NT2/D1 (cell line): Measurements from ENCODE around the gene TBC1D10B.
A peak's percentile ranks its signal among the peaks of the same experiment; 100 is the strongest.
"Not testable (repeated sequence)": the region's sequence is repeated elsewhere in the genome, so short reads cannot be mapped to it uniquely, and the experiment has no call there.

Experiments used
- DNase-seq: peaks from one replicate; pipeline ENCODE4 v3.0.0-alpha.2; 2011; ENCODE audit warnings: low read depth, low spot score
- H3K27me3 ChIP-seq: 2 replicates; pipeline ENCODE4 v1.6.0; 2011; ENCODE audit warnings: mild to moderate bottlenecking; ENCODE audit not compliant: insufficient read length, insufficient read depth
- H3K36me3 ChIP-seq: 2 replicates; pipeline ENCODE4 v1.6.1; 2011; ENCODE audit warnings: mild to moderate bottlenecking, low read length, mixed read lengths; ENCODE audit not compliant: insufficient read depth, insufficient read length
- H3K4me1 ChIP-seq: 2 replicates; pipeline ENCODE4 v1.5.1; 2011; ENCODE audit not compliant: insufficient read depth, insufficient read length
- H3K4me3 ChIP-seq: 2 replicates; pipeline ENCODE4 v1.5.1; 2011; ENCODE audit warnings: low read depth; ENCODE audit not compliant: insufficient read length
- H3K9ac ChIP-seq: 2 replicates; pipeline ENCODE4 v1.6.0; 2011; ENCODE audit warnings: low read depth; ENCODE audit not compliant: insufficient read length
- H3K9me3 ChIP-seq: 2 replicates; pipeline ENCODE4 v1.5.1; 2011; ENCODE audit warnings: mild to moderate bottlenecking, low read length; ENCODE audit not compliant: insufficient read depth
- SUZ12 ChIP-seq: IDR thresholded peaks from 2 replicates; pipeline ENCODE4 v1.6.1; 2011; ENCODE audit not compliant: insufficient read length, insufficient read depth; ENCODE audit errors: extremely low read depth
- YY1 ChIP-seq: IDR thresholded peaks from 2 replicates; pipeline ENCODE4 v1.6.1; 2011; ENCODE audit not compliant: insufficient read length, insufficient read depth
- ZNF274 ChIP-seq: IDR thresholded peaks from 2 replicates; pipeline ENCODE4 v1.6.1; 2011; ENCODE audit warnings: mild to moderate bottlenecking, low read depth, low read length

TBC1D10B gene

DNA sequence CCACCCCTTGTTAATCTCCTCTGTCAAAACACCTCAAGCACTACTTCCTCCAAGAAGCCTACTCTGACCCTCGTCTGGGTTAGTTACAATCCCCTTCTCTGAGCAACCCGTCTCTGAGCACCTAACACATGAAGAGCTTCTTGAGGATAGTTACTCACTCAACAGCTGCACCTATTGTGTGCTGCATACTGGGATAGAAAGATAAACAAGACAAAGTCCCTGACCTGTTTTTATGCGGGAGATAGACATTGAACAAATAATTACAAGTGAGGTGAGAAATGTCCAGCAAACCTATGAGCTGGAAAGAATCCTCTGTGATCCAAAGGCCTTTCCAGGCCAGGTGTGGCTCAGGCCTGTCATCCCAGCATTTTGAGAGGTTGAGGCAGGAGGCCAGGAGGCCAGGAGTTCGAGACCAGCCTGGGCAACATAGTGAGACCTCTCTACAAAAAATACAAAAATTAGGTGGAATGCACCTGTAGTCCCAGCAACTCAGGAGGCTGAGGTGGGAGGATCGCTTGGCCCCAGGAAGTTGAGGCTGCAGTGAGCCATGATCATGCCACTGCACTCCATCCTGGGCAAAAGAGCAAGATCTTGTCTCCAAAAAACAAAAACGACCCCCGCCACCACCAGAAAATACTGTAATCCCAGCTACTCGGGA, 31.6 kb upstream of the TBC1D10B start:
- Histone ChIP-seq H3K36me3 (peaks cover 26% of the 10 kb centered on the region), H3K27me3 (peaks cover 8% of the 10 kb centered on the region), H3K9ac (peak overlapping the region; percentile 4), H3K9me3 (no peaks in the 10 kb centered on the region), H3K4me3 (no peak overlapping the region), H3K4me1 (peaks cover 22% of the 10 kb centered on the region)
- no peak for DNase-seq
- TF ChIP-seq YY1 (no peak), SUZ12 (no peak), ZNF274 (no peak)

DNA sequence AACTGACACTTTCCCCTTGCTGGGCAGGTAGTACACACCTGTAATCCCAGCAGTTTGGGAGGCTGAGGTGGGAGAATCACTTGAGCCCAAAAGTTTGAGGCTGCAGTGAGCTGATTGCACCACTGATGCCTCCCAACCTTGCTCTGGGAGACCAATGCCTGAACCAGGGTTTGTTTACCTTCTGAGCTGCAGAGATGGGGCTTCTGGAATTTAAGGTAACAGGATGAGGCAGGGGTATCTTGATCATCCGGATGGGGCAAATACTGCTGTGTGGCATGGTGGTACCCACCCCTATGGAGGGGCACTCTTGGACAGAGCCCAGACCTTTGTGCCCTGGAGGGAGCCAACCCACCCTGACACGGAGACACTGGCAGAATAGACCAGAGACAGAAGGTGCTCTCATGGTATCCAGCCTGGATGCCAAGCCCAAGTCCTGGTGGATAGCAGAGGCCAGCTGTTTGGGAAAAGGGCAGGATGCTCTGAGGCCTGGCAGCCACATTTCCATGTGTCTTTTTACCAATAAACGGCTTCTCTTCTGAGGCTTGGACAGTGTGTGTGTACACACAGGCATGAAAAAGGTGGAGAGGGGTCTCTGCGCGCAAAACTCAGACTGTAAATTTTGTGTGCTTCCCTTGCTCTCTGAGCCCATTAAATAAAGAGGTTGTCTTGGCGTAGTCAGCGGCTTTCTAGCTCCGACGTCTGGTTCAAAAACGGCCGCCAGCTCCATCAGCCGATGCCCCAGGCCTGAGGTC, 29.3 kb upstream of the TBC1D10B start:
- H3K9me3 ChIP-seq, result no peaks in the 10 kb centered on the region
- H3K4me1 ChIP-seq, result peaks cover 22% of the 10 kb centered on the region
- TF ChIP-seq SUZ12, result no peak
- TF ChIP-seq ZNF274, result no peak
- no peak for TF ChIP-seq YY1
- H3K9ac ChIP-seq, result peak overlapping the region; percentile 70
- H3K36me3 ChIP-seq, result peaks cover 30% of the 10 kb centered on the region
- H3K27me3 ChIP-seq, result no peaks in the 10 kb centered on the region
- peak overlapping the region; percentile 17 for H3K4me3 ChIP-seq
- no peak for DNase-seq

DNA sequence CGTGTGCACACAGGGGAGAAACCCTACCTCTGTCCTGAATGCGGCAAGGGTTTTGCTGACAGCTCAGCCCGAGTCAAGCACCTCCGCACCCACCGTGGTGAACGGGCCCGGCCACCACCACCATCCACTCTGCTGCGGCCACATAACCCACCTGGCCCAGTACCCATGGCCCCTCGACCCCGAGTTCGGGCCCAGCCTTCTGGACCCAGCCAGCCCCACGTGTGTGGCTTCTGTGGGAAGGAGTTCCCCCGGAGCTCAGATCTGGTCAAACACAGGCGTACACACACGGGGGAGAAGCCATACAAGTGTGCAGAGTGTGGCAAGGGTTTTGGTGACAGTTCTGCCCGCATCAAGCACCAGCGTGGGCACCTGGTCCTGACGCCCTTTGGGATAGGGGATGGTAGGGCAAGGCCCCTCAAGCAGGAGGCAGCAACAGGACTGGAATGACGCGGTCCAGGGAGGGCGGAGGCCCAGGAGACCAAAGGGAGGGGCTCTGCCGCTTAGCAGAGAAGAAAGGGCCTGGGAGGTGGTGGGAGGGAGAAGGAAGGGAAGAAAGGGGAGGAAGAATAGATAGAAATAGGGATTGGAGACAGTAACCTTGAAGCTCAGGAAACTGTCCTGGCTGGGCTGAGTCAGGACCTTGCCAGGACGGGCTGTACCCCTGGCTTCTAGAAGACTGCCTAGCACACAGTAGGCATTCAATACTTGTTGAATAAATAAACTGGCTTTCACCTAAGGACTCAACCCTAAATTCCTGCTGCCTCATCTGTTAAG, 28.6 kb upstream of the TBC1D10B start:
- no peak for TF ChIP-seq YY1
- no peak for TF ChIP-seq SUZ12
- TF ChIP-seq ZNF274, result no peak
- Histone ChIP-seq H3K4me1 (peaks cover 22% of the 10 kb centered on the region), H3K36me3 (peaks cover 30% of the 10 kb centered on the region), H3K4me3 (no peak overlapping the region), H3K9me3 (no peaks in the 10 kb centered on the region), H3K9ac (peak overlapping the region; percentile 70), H3K27me3 (no peaks in the 10 kb centered on the region)
- no peak for DNase-seq

DNA sequence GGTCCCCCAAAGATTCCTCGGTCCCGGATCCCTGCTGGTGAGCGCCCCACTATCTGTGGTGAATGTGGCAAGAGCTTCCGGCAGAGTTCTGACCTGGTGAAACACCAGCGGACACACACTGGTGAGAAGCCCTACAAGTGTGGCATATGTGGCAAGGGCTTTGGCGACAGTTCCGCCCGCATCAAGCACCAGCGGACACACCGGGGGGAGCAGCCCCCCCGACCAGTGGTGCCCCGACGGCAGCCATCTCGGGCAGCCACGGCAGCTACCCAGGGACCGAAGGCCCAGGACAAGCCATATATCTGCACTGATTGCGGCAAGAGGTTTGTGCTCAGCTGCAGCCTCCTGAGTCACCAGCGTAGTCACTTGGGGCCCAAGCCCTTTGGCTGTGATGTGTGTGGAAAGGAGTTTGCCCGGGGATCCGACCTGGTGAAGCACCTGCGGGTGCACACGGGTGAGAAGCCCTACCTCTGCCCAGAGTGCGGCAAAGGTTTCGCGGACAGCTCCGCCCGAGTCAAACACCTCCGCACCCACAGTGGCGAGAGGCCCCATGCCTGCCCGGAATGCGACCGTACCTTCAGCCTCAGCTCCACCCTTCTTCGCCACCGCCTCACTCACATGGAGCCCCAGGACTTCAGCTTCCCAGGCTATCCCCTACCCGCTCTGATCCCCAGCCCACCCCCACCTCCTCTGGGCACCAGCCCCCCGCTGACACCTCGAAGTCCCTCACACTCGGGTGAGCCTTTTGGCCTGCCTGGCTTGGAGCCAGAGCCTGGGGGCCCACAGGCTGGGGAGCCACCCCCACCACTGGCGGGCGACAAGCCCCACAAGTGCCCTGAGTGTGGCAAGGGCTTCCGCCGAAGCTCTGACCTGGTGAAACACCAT, 27.7 kb upstream of the TBC1D10B start:
- Histone ChIP-seq H3K36me3 (peaks cover 30% of the 10 kb centered on the region), H3K9ac (peak overlapping the region; percentile 66), H3K9me3 (no peaks in the 10 kb centered on the region), H3K4me3 (no peak overlapping the region), H3K27me3 (no peaks in the 10 kb centered on the region), H3K4me1 (peaks cover 22% of the 10 kb centered on the region)
- no peak for TF ChIP-seq ZNF274
- TF ChIP-seq YY1, result no peak
- no peak for TF ChIP-seq SUZ12
- no peak for DNase-seq

DNA sequence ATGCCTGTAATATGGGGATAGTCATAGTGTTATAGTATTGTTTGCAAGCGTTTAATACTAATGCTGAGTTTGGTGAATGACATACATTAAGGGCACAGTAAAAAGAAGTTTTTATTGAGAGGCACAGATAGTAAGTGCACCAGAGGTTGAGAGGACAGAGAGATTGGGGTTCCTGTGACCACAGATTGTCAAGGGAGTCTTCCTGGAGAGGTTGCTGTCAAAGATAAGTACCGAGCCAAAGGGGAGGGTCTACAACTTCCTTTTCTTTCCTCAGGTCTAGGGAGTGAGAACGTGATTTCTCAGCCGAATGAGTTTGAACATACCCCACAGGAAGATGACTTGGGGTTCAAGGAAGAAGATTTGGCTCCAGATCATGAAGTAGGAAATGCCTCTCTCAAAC, 26.8 kb upstream of the TBC1D10B start:
- Histone ChIP-seq H3K9me3 (no peaks in the 10 kb centered on the region), H3K4me3 (no peak overlapping the region), H3K4me1 (peaks cover 22% of the 10 kb centered on the region), H3K9ac (peak overlapping the region; percentile 12), H3K27me3 (no peaks in the 10 kb centered on the region), H3K36me3 (peaks cover 30% of the 10 kb centered on the region)
- TF ChIP-seq SUZ12 (no peak), YY1 (no peak)
- DNase-seq, result no peak

DNA sequence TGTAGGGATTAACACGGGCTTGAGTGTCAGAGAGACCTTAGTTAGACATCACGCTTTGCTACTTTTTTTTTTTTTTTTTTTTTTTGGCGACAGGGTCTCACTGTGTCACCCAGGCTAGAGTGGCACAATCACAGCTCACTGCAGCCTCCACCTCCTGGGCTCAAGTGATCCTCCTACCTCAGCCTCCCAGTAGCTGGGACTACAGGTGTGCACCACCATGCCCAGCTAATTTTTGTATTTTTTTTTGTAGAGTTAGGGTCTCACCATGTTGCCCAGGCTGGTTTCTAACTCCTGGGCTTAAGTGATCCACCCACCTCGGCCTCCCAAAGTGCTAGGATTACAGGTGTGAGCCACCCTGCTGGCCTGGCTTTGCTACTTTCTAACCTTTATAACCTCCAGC, 26.3 kb upstream of the TBC1D10B start:
- H3K9me3 ChIP-seq, H3K4me3 ChIP-seq, H3K27me3 ChIP-seq, DNase-seq: not testable (repeated sequence)
- Histone ChIP-seq H3K9ac (peak overlapping the region; percentile 12), H3K36me3 (peaks cover 30% of the 10 kb centered on the region), H3K4me1 (peaks cover 22% of the 10 kb centered on the region)
